Measurements from ENCODE around the gene CHIT1.
"Not testable (repeated sequence)": the region's sequence is repeated elsewhere in the genome, so short reads cannot be mapped to it uniquely, and the experiment has no call there.

Gene CHIT1

DNA sequence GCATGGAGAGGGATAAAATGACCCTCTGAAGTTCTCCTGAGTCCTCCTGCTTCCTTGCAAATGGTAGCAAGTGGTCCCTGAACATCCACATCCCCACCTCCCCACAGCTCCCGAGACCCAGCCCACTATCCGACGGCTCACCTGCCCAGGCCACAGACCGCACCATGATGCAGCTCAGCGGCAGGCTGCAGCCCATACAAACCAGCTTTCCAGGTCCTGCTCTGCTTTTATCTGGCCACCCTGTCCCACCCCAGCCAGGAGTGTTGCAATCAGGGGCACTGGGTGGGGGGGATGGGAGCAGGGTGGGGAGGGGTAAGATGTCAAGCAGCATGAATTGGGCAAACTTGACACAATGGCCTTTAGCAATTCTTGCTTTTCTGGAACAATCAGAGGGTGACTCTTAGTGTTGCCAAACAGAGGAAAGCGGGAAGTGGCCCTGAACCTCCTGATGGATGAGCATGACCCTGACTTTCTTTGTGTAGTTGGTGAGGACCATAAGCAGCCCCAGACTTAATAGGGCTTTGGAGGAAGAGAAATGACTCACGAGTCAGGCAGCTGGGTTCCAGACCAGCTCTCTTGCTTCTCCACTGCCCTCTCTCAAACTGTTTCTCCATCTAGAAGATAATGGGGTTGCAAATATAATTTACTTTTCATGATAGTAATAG, at the start of gene CHIT1:
CHIT1 (minus strand) TSS at position 203 of the 665 bp plus-strand sequence; CDS start at position 166, 37 bp downstream.
- no peak for DNase-seq

DNA sequence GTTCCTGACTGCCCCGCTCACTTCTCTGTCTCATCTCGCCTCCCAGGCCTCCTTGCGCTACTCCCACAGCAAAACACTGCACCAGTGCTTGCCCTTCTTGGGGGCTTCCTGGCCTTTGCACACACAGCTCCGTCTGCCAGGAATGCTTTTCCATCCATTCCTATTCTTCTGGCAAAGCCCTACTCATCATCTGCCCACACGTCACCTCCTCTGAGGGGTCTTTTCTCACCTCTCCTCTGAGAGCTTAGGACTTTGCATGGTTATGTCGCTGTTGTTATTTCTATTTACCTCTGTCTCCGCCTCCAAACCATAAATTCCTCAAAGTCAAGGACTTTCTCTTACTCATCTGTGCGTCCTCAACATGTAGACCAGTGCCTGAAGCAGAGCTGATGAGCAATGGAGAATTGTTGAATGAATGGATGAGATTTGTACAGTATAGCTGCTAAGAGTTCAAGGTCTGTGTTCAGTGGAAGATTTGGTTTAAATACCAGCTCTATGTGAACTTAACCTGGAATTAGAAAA, 49.5 kb upstream of the CHIT1 start:
- DNase-seq = no peak

- peak; percentile 52 for DNase-seq
Measured at GRCh38 chr1:203278082-203278884, 48.8 kb upstream of the CHIT1 start.

- DNase-seq = no peak
Measured at GRCh38 chr1:203276916-203277545, 47.6 kb upstream of the CHIT1 start.

DNA sequence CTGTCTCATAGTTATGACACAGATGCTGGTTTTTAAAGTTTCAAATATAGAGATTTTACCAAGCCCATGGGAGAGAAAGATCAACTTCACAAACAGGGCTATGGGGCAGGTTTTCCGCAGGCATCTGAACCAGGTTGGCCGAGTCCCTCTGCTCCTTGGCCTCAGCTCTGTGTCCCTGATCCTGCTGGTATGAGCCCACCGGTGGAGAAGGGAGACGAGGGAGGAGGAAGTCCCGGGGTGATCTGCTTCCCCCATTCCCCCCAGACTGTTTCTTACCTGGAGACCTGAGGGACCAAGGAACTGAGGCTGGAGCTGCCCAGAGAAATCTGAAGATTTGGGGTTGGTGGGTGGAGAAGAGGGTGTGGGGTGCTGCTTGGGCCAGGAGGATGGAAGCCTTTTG, 46.9 kb upstream of the CHIT1 start:
- no peak for DNase-seq

- DNase-seq = no peak
Measured at GRCh38 chr1:203275656-203276272, 46.3 kb upstream of the CHIT1 start.

- no peak for DNase-seq
Measured at GRCh38 chr1:203274603-203275381, 45.3 kb upstream of the CHIT1 start.

GRCh38 chr1:203273869-203274602, 44.6 kb upstream of the CHIT1 start:
- peak; percentile 50 for DNase-seq

GRCh38 chr1:203273206-203273868, 43.9 kb upstream of the CHIT1 start:
- DNase-seq = peak; percentile 98

- no peak for DNase-seq
Measured at GRCh38 chr1:203272633-203273205, 43.2 kb upstream of the CHIT1 start.

GRCh38 chr1:203271962-203272632, 42.6 kb upstream of the CHIT1 start:
- DNase-seq = no peak

DNA sequence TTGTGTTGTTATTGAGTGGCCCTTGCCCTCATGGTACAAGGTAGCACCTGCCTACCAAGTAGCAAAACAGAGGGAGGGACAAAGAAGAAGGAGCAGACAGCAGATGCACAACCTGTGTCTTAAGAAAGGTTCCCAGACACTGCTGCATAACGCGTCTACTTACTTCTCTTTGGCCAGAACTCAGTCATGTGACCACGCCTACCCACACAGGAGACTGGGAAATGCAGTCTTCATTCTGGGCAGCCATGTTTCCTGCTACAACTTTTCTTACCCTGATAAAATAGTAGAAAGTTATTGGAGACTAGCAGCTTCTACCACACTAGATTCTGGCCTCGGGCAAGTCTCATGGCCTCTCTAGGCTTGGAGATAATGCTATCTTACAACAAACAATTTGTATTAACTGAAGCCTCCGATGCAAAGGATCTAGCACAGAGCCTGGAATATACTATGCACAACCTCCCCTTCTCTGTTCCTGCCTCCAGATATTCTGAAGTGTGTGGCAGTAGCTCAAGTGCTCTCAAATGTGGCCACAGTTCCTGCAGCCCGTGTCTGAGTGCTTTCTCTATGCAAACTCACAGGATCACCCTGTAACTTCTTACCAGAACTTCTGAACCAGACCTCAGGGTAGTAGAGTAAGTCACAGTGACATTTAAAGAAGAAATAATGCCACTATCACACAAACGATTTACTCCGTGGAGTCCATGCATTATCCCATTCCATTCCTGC, 41.7 kb upstream of the CHIT1 start:
- DNase-seq = peak; percentile 61

DNA sequence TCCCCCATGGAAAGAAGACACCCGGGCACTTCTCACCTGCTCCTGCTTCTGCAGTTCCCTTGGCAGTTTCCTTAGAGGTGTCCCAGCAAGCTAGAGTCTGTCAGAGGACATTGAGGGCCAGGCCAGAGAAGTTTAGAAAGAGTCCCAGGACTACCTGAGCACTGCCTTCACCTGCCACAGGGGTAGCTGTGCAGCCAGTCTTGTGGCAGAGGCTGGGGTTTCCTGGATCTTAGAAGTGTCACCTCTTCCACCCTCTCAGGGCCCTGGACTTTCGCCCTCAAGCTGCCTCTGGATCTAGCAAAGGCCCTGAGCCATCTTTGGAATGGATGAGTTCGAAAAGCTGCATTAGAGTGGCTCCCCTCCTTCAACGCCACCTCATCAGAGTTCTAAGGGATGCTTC, 41.0 kb upstream of the CHIT1 start:
- DNase-seq = no peak

DNA sequence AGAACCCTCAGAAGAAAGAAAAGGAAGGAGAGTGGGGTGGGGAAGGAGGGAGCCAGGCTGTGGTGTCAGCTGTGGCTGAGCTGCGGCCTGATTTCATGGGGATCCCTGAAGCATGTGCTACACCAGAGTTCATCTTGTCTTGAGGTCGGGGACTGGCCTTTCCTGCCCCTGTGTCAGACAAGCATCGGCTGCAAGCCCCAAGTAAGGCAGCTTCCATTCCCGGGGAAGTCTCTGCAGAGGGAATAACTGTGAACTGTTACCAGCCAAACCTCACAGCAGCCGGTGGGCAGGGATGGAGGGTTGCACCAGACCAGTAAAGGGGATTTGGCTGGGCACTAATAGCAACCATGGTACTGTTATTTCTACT, 40.2 kb upstream of the CHIT1 start:
- no peak for DNase-seq

DNA sequence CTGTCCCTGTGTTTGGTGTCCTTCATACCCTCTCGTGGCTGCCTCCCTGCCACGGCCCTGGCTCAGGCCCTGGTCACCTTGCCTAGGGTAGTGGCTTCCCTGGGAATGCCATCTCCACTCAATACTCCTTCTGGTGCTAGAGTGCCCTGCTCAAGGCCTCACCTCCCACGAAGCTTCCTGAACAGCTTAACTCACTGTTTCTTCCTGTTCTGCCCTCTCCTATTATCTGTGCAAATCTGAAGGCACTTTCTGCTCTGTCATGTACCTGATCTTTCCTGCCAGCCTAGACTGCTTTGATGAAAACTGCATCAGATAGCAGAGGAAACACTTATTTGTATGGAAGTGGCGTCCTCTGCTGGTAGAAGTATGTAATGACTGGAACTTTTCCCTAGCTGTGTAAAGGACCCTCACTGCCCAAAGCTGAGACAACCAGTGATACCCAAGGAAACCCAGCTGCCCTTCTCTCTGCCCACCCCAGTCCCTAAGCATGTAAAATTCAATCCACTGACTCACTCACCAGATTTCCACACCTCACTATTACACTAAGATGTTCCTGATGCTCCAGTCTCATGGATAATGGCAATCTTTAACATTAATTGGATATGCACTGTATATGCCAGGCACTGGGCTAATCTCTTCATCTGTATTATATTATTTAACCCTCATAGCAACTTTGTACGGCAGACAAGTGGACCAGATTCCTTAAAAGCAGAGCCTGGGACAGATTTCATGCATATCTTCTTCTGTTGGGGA, 39.6 kb upstream of the CHIT1 start:
- peak; percentile 90 for DNase-seq

DNA sequence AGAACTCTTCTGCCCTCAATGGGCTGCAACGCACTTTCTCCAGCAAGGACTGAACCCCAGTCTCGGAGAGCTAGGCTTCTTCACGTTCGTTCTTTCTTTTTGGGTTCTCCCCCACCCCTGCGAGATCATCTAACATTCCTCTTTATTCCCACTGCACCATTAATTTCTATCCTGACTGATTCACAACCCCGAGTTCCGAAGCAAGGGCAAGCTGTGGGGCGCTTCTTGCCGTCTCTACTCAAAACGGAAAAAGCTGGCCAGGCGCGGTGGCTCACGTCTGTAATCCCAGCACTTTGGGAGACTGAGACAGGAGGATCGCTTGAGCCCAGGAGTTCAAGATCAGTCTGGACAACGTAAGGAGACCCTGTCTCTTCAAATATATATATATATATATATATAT, 38.4 kb upstream of the CHIT1 start:
- DNase-seq = no peak

- peak; percentile 95 for DNase-seq
Measured at GRCh38 chr1:203267347-203267846, 37.9 kb upstream of the CHIT1 start.

- not testable (repeated sequence) for DNase-seq
Measured at GRCh38 chr1:203266140-203266539, 36.7 kb upstream of the CHIT1 start.

Data from NCI-H1436 (cell line).